TTC549 (cell line): Measurements from ENCODE around the gene KMT2E.
"Not testable (repeated sequence)": the region's sequence is repeated elsewhere in the genome, so short reads cannot be mapped to it uniquely, and the experiment has no call there.

Experiments used
- FAIRE-seq: peaks from 2 replicates; lab custom pipeline; 2012; peaks lifted over from hg19 to GRCh38; lab: Jason Lieb, UNC

Gene KMT2E

GRCh38 chr7:104983578-104984539, 30.1 kb upstream of the KMT2E start:
- no peak for FAIRE-seq

DNA sequence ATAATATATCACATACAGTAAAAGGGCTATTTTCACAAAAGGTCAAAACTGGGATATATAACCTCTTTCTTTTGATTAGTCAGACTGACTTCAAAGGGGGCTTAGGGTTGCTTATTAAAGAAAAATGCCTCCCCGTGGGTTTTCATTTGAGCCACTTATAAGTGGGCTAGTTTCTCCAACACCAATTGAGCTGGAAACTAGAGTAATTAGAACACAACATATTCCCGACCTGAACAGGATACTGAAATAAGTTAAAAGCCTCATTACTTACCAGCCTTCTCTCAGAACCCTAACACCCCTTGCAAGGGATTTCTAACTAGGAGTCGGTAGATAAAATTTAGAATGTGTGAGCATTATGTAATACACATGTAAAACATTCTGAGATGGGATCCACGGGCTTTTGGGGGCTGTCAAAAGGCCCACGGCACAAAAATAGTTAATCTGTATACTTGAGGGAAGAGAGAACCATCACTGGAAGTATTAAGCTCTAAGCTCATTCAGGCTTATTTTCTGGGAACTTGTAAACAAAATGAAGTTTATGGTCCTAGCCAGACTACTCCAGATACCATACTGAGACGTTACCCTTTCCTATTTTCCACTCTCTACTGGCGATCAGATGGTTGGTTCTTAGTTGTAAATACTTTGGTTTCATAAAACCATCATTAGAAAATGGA, 29.3 kb upstream of the KMT2E start:
- FAIRE-seq = no peak

GRCh38 chr7:104985259-104985617, 28.8 kb upstream of the KMT2E start:
- FAIRE-seq = no peak

DNA sequence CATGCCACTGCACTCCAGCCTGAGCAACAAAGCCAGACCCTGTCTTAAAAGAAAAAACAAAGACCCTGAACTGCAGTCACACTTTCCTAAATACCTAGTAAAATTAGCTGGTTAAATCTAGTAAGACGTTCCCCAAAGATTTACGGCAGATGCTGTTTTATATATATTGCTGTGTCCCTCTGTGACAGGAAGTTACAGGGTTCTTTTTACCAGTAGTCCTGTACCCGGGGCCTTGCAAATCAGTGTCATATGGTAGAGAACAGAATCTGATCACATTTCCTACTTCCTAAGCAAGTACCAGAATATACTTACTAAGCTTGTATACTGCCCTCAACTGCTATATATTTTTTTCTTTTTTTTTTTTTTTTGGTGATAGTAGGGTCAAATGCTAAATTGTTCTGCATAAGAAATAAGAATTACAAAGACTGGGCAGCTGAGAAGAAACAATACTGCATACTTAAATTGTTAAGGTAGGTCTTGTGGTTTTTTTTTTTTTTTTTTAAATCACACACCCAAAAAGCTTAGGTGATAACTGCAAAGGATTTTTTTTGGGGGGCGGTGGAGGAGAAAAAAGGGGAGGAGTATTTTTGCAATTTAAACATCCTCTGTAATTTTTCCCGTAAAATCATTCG, 27.3 kb upstream of the KMT2E start:
- no peak for FAIRE-seq

- FAIRE-seq = not testable (repeated sequence)
These were observed 26.6 kb upstream of the KMT2E start for GRCh38 chr7:104987403-104987802.

DNA sequence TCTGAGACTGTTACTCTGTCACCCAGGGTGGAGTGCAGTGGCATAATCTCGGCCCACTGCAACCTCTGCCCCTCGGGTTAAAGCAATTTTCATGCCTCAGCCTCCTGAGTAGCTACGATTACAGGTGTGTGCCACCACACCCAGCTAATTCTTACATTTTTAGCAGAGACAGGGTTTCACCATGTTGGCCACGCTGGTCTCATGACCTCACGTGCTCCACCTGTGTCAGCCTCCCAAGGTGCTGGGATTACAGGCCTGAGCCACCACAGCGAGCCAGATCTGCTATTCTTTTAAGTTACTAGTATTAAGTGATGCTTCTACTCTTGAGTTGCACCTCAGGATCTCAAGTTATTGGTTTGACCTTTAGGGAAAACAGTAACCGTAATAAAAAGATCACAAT, 23.0 kb upstream of the KMT2E start:
- no peak for FAIRE-seq

GRCh38 chr7:104992306-104992705, 21.7 kb upstream of the KMT2E start:
- no peak for FAIRE-seq

GRCh38 chr7:104993217-104993862, 20.7 kb upstream of the KMT2E start:
- FAIRE-seq = no peak

DNA sequence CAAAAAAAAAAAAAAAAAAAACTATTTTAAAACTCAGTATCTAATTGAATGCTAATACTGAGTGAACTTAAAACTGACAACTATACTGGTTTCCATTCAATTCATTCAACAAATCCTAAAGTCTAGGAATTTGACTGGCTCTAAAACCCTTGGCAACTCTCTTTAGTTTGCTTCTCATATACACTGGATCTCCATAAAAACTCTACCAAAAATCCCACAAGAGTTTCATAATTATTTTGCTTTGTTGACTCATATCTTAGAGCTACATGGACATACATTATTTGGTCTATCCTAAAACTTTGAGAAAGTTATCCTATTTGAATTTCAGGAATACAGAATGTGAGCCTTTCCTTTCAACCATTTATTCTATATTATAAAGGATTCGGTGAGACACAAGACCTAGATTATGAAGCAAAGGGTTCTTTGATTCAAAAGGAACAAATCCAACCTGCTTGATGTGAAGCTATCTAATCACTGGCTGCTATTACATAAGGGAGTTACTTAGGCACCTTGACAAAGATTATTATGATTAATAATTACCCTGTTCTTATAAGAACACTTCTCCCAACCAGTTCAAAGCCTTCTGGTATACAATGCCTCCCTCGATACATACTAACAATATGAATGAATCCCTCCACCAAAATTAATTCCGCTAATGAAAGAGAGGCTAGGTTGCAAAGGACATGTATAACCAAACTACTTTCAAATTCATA, 15.8 kb upstream of the KMT2E start:
- FAIRE-seq = no peak

GRCh38 chr7:105000200-105000599, 13.8 kb upstream of the KMT2E start:
- no peak for FAIRE-seq

DNA sequence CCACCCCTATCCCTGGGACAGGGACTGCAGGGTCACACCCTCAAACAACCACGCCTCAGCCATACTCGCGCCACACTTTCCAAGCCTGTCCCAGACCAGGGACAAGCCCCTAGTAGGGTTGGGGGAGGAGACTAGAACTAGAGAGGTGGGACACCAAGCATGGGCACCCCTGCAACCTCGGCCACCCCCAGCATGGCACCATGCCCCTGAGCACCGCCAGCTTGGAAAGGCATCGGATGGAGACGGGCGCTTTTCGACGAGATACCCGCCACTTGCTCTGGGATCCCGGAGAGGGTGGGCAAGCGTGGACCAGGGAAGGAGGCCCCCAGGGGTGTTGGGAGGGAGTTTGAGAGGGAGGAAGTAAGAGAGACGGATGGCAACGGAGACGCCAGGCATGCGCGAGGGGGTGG, 13.1 kb upstream of the KMT2E start:
- no peak for FAIRE-seq

DNA sequence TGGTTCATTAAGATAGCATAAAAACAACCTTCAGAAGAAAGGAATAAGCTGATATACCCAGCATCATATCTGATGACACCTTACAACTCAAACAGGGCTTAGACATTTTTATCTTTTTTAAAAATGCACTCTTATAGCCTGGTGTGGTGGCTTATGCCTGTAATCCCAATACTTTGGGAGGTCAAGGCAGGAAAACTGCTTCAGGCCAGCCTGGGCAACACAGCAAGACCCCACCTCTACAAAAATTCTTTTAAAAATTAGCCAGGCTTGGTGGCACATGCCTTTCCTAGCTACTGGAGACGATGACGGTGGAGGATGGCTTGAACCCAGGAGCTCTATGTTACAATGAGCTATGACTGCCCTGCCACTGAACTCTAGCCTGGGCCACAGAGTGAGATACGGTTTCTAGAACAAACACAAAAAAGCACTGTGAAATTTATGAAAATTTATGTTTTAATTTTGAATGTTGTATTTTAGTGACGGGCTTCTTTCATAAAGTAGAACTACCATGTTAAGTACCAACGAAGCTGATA, 12.3 kb upstream of the KMT2E start:
- no peak for FAIRE-seq

DNA sequence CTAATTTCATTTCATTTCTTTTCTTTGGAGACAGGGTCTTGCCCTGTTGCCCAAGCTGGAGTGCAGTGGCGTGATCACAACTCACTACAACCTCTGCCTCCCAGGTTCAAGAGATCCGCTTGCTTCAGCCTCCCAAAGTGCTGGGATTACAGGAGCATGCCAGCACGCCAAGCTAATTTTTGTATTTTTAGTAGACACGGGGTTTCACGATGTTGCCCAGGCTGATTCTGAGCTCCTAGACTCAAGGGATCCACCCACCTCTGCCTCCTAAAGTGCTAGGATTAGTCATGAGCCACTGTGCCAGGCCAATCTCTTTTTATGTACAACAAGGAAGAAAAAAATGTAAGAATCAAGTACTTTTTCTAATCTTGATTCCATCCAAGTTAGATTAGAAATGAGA, 10.7 kb upstream of the KMT2E start:
- no peak for FAIRE-seq

- no peak for FAIRE-seq
These were observed 10.0 kb upstream of the KMT2E start for GRCh38 chr7:105003872-105004510.

DNA sequence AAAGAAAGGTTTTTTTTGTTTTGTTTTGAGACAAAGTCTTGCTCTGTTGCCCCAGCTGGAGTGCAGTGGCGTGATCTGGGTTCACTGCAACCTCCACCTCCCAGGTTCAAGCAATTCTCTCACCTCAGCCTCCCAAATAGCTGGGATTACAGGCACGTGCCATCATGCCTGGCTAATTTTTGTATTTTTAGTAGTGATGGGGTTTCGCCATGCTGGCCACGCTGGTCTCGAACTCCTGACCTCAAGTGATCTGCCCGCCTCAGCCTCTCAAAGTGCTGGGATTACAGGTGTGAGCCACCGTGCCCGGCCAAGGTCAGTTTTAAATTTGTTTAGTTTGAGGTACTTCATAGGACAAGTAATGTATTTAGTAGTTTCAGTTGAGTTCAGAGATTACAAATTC, 9.0 kb upstream of the KMT2E start:
- not testable (repeated sequence) for FAIRE-seq

DNA sequence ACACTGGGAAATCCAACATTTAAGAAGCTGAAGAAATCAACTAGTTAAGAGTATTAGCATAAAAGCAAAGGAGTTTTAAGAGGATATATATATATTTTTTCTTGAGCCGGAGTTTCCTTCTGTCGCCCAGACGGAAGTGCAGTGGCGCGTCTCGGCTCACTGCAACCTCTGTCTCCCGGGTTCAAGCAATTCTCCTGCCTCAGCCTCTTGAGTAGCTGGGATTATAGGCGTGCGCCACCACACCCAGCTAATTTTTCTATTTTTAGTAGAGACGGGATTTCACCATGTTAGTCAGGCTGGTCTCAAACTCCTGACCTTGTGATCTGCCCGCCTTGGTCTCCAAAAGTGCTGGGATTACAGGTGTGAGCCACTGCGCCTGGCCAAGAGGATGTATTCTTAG, 8.5 kb upstream of the KMT2E start:
- FAIRE-seq = not testable (repeated sequence)

DNA sequence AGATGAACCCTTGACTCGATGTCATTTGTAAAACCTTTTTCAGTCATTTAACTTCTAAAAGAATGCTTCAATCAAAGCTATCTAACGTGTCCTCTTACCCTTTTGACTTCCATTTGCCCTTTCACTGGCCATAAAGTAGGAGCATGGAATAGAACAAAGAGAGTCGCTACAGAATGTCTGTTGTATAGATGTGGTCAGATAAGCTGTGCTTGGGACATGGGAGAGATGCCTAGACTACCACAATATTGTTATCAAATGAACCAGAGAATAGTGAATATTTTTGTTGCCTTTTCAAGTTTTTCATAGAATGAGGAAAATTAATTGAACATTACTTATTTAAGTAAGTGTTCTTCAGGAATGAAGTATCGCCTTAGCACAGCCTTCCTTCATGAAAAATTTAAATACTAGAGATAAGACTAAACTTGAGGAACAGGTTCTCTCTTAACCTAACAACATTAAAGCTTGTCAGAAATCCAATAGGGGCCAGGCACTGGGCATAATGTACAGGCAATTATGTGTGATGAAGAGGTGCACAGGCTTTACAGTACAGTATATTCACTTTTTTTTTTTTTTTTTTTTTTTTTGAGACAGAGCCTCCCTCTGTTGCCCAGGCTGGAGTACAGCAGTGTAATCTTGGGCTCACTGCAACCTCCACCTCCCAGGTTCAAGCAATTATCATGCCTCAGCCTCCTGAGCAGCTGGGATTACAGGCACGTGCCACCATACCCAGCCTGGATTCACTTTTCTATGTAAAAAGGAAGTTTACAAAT, 7.5 kb upstream of the KMT2E start:
- FAIRE-seq = no peak

GRCh38 chr7:105007298-105007697, 6.7 kb upstream of the KMT2E start:
- no peak for FAIRE-seq

DNA sequence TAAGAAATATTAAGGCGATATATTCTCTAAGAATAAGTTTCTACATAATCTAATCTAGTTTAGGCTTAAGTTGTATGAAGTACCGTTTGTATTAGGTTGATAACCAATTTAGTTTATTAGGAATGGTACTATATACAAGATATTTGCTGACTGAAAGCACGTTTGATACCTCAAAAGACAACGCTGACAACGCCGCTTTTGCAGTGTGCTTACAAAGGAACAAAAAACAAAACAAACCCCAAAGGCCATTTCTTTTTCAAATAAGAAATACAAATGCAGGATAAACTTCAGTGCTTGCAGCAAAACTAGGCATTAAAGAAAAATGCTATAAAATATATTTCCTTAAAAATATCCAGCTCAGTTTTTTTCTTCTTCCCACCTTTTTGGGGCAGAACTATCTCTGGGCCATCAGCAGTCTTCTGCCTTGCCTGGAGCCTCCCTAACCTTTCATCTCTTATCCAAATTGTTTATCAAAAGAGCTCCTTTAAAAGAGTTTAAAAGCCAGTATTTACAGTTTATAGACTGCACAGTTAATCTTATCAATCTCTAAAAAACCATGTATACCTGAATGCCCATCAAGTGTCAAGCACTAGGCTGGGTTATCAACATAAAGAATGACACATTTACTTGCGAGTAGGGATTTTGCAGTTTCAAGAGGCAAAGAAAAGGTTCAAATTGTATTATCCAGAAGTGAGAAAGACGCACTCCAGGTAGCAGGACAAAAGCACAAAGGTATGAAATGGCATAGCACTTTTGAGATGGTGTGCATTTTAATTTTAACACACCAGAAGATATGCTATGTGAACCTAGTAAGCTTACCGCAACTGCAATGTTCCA, 4.1 kb upstream of the KMT2E start:
- FAIRE-seq = no peak
